Measurements from ENCODE around the gene CDKAL1. TPM values are rescaled to one million over a fixed set of nuclear protein-coding genes. Genes with fewer than 3 reads are reported as not detected.

CDKAL1 gene
- total RNA-seq, 1 experiment from 2014 or later: 11.8 TPM

DNA sequence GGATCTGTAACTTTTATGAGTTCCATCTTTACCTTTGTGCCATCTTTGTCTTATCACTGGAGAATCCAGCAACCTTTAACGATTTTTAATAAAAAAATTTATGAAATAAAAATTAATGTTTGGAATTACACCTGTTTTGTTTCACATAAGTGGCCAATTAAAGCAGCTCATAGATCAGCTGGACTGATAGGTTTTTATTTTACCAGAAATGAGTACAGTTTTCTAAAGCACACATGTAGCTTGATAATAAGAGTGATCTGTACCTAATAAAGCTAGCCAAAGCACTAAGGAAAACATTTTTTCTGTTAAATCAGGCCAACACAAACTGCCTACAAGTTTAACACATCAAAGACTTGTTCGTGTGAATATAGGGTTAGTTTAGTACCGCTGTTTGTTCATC is 500.1 kb downstream of the CDKAL1 start:
- CTCF ChIA-PET: interaction anchor here (0.9 kb wide), 1 partner anchor 23 kb away, joined by 4 read pairs; no protein-coding TSS in a partner anchor

GRCh38 chr6:21037453-21037852 is 503.2 kb downstream of the CDKAL1 start:
- ChIA-PET POLR2A (interaction anchor here (0.6 kb wide), 1 partner anchor 1528 kb away, joined by 3 read pairs; no protein-coding TSS in a partner anchor), CTCF (interaction anchor here (0.6 to 1.0 kb wide), 3 partner anchors 16 to 551 kb away, joined by 3 to 4 read pairs (median 3); no protein-coding TSS in a partner anchor)
- Mint-ChIP-seq H3K27ac (ENCODE audit: low read depth, unreplicated experiment) (no peak overlapping the region), H3K4me3 (ENCODE audit: unreplicated experiment) (no peak overlapping the region), H3K27me3 (ENCODE audit: insufficient read depth, unreplicated experiment) (no peaks in the 10 kb centered on the region), H3K4me1 (ENCODE audit: insufficient read depth, unreplicated experiment) (peaks cover 16% of the 10 kb centered on the region), H3K9me3 (ENCODE audit: unreplicated experiment) (no peaks in the 10 kb centered on the region), H3K36me3 (ENCODE audit: insufficient read depth, unreplicated experiment) (no peaks in the 10 kb centered on the region)
- DNase-seq (ENCODE audit: unreplicated experiment): no peak
- intact Hi-C loops (cut with micrococcal nuclease): no loop called here
- BruUV-seq (replicated peaks): no TSS peak
- TF ChIP-seq, protein P1, sequence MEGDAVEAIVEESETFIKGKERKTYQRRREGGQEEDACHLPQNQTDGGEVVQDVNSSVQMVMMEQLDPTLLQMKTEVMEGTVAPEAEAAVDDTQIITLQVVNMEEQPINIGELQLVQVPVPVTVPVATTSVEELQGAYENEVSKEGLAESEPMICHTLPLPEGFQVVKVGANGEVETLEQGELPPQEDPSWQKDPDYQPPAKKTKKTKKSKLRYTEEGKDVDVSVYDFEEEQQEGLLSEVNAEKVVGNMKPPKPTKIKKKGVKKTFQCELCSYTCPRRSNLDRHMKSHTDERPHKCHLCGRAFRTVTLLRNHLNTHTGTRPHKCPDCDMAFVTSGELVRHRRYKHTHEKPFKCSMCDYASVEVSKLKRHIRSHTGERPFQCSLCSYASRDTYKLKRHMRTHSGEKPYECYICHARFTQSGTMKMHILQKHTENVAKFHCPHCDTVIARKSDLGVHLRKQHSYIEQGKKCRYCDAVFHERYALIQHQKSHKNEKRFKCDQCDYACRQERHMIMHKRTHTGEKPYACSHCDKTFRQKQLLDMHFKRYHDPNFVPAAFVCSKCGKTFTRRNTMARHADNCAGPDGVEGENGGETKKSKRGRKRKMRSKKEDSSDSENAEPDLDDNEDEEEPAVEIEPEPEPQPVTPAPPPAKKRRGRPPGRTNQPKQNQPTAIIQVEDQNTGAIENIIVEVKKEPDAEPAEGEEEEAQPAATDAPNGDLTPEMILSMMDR (IDR thresholded peaks at IDR 0.05; ENCODE audit: unreplicated experiment): no peak

More for the DNA sequence above, 500.1 kb downstream of the CDKAL1 start:
- TF ChIP-seq, protein P1 (IDR thresholded peaks at IDR 0.05; ENCODE audit: unreplicated experiment): no peak
- H3K4me3 Mint-ChIP-seq (ENCODE audit: unreplicated experiment): no peak overlapping the region
- H3K4me1 Mint-ChIP-seq (ENCODE audit: insufficient read depth, unreplicated experiment): peaks cover 16% of the 10 kb centered on the region
- no peaks in the 10 kb centered on the region for H3K9me3 Mint-ChIP-seq (ENCODE audit: unreplicated experiment)
- no peaks in the 10 kb centered on the region for H3K27me3 Mint-ChIP-seq (ENCODE audit: insufficient read depth, unreplicated experiment)
- POLR2A ChIA-PET: interaction anchor here (0.6 to 3.2 kb wide), 9 partner anchors 7 to 562 kb away, joined by 3 to 16 read pairs (median 4); partner anchors contain the start of gene SOX4
- DNase-seq (ENCODE audit: unreplicated experiment): no peak
- H3K27ac Mint-ChIP-seq (ENCODE audit: low read depth, unreplicated experiment): peak overlapping the region; percentile 72
- intact Hi-C loops (cut with micrococcal nuclease): loop anchor here (5.0 kb wide), 1 partner anchor 228 kb away; no protein-coding TSS in a partner anchor
- H3K36me3 Mint-ChIP-seq (ENCODE audit: insufficient read depth, unreplicated experiment): no peaks in the 10 kb centered on the region
- BruUV-seq (replicated peaks): TSS peak; percentile 88

DNA sequence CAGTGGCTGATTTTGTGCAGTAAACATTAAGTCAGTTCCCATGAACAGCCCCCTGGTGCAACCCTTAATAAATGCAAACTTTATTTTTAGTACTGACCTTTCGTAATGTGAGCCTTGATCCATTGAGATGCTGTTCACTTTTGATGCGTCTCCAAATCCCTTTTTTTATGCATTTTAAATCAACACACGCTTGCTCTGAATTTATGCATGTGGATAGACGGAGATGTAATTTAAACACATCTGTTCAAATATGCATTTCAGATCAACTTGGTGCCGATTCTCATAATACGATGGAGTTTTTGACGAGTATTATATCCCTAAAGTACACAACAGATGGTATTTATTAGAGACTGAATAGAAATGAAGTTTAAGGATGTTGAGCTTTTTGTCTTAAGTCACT is 505.7 kb downstream of the CDKAL1 start:
- no TSS peak for BruUV-seq (replicated peaks)
- no peaks in the 10 kb centered on the region for H3K27me3 Mint-ChIP-seq (ENCODE audit: insufficient read depth, unreplicated experiment)
- intact Hi-C loops (cut with micrococcal nuclease): no loop called here
- no peak overlapping the region for H3K27ac Mint-ChIP-seq (ENCODE audit: low read depth, unreplicated experiment)
- no peaks in the 10 kb centered on the region for H3K9me3 Mint-ChIP-seq (ENCODE audit: unreplicated experiment)
- no peaks in the 10 kb centered on the region for H3K4me1 Mint-ChIP-seq (ENCODE audit: insufficient read depth, unreplicated experiment)
- no peak overlapping the region for H3K4me3 Mint-ChIP-seq (ENCODE audit: unreplicated experiment)
- TF ChIP-seq, protein P1 (IDR thresholded peaks at IDR 0.05; ENCODE audit: unreplicated experiment): no peak
- H3K36me3 Mint-ChIP-seq (ENCODE audit: insufficient read depth, unreplicated experiment): no peaks in the 10 kb centered on the region
- POLR2A ChIA-PET: interaction anchor here (0.7 kb wide), 1 partner anchor 273 kb away, joined by 3 read pairs; no protein-coding TSS in a partner anchor
- no peak for DNase-seq (ENCODE audit: unreplicated experiment)
- CTCF ChIA-PET: no interaction called here

DNA sequence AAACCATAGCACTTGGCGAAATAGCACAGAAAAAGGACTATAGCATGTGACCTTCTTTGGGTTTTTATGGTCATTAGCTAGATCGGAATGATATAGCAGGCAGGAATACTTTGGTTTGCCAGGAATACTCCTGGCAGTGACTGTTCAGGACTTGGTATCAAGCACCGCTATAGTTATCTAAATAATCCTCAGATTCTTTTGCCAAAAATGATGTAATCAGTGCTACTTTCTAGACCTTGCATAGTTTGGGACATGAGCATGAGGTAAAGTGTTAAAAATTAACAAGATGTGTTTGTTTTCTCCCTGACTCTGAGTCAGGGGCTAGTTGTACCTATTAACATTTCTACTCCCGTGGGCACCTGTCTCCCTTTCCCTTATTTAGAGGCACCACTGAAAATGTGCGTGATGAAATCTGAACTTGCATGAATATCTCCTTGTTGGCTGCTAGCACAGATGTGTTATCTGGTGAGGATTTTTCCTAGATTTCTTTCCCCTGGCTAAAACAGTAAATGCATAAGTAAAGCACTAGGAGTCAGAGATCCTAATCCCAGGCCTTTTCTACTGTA is 511.0 kb downstream of the CDKAL1 start:
- DNase-seq (ENCODE audit: unreplicated experiment): no peak

More for the DNA sequence above, 511.0 kb downstream of the CDKAL1 start:
- H3K4me3 Mint-ChIP-seq (ENCODE audit: unreplicated experiment): no peak overlapping the region
- intact Hi-C loops (cut with micrococcal nuclease): no loop called here
- H3K4me1 Mint-ChIP-seq (ENCODE audit: insufficient read depth, unreplicated experiment): no peaks in the 10 kb centered on the region
- no TSS peak for BruUV-seq (replicated peaks)
- H3K27me3 Mint-ChIP-seq (ENCODE audit: insufficient read depth, unreplicated experiment): no peaks in the 10 kb centered on the region
- peaks cover 4% of the 10 kb centered on the region for H3K36me3 Mint-ChIP-seq (ENCODE audit: insufficient read depth, unreplicated experiment)
- no peaks in the 10 kb centered on the region for H3K9me3 Mint-ChIP-seq (ENCODE audit: unreplicated experiment)
- no peak overlapping the region for H3K27ac Mint-ChIP-seq (ENCODE audit: low read depth, unreplicated experiment)
- CTCF ChIA-PET: no interaction called here
- POLR2A ChIA-PET: no interaction called here
- TF ChIP-seq, protein P1 (IDR thresholded peaks at IDR 0.05; ENCODE audit: unreplicated experiment): no peak
